Common myeloid progenitor, CD34-positive (primary cell): ENCODE results near the gene WDR4.
"Not testable (repeated sequence)": the region's sequence is repeated elsewhere in the genome, so short reads cannot be mapped to it uniquely, and the experiment has no call there.

ENCODE experiments used
- CTCF ChIA-PET: fragments of 350-600 bp; sonication (Branson Sonifier 250); formaldehyde crosslinking; loops from one replicate; lab custom pipeline; 2021; ENCODE audit warnings: antibody characterized with exemption; lab: Charles Lee
- POLR2A ChIA-PET: fragments of 350-600 bp; sonication (Branson Sonifier 250); formaldehyde crosslinking; loops from one replicate; lab custom pipeline; 2021; ENCODE audit warnings: antibody characterized with exemption; lab: Charles Lee
- DNase-seq, 3 donors: peaks; one replicate each; pipeline versions ENCODE4 v3.0.0 to v3.0.0-alpha.2; 2013
- H3K27ac ChIP-seq, 2 experiments: 1 replicate in 1 of 2; 2 replicates in 1 of 2; pipeline ENCODE4 v1.7.0; 2013; ENCODE audit warnings: inconsistent platforms in 2 of 2, low read length in 2 of 2, mild to moderate bottlenecking in 2 of 2, low read depth in 1 of 2, moderate library complexity in 1 of 2; ENCODE audit not compliant: severe bottlenecking in 2 of 2, insufficient read depth in 1 of 2, poor library complexity in 1 of 2
- H3K27me3 ChIP-seq, 5 experiments: replicated peaks in 2 of 5; 1 replicate in 3 of 5; 2 replicates in 2 of 5; pipeline versions ENCODE4 v1.6.1 to v1.7.0; 2013; ENCODE audit warnings: low read length in 4 of 5, mild to moderate bottlenecking in 2 of 5, moderate library complexity in 2 of 5, inconsistent platforms in 1 of 5; ENCODE audit not compliant: insufficient read depth in 5 of 5, control insufficient read depth in 4 of 5
- H3K36me3 ChIP-seq, 4 experiments: 1 replicate in 2 of 4; 2 replicates in 2 of 4; pipeline versions ENCODE4 v1.6.1 to v1.7.0; 2013; ENCODE audit warnings: low read length in 3 of 4, control low read depth in 1 of 4, mild to moderate bottlenecking in 1 of 4; ENCODE audit not compliant: control insufficient read depth in 4 of 4, insufficient read depth in 4 of 4
- H3K4me1 ChIP-seq, 4 experiments: 1 replicate in 3 of 4; 2 replicates in 1 of 4; pipeline versions ENCODE4 v1.6.1 to v1.7.1; 2013; ENCODE audit warnings: low read length in 3 of 4, mild to moderate bottlenecking in 3 of 4, control low read depth in 1 of 4, inconsistent platforms in 1 of 4, moderate library complexity in 1 of 4; ENCODE audit not compliant: control insufficient read depth in 4 of 4, insufficient read depth in 4 of 4; ENCODE audit errors: control extremely low read depth in 1 of 4
- H3K4me3 ChIP-seq, 7 experiments: 1 replicate in 4 of 7; 2 replicates in 3 of 7; pipeline versions ENCODE4 v1.5.1 to v1.7.0; 2013; ENCODE audit warnings: mild to moderate bottlenecking in 7 of 7, low read length in 6 of 7, moderate library complexity in 6 of 7, inconsistent platforms in 2 of 7, low read depth in 2 of 7, control low read depth in 1 of 7; ENCODE audit not compliant: insufficient read depth in 4 of 7, control insufficient read depth in 1 of 7; ENCODE audit errors: extremely low read depth in 1 of 7
- H3K9me3 ChIP-seq, 5 experiments: 1 replicate in 4 of 5; 2 replicates in 1 of 5; pipeline versions ENCODE4 v1.6.1 to v1.7.1; 2013; ENCODE audit warnings: low read length in 4 of 5, mild to moderate bottlenecking in 2 of 5, inconsistent platforms in 1 of 5, low read depth in 1 of 5, moderate library complexity in 1 of 5; ENCODE audit not compliant: control insufficient read depth in 4 of 5, insufficient read depth in 2 of 5; ENCODE audit errors: control extremely low read depth in 1 of 5
- WGBS: methylation state at CpG from one replicate; pipeline ENCODE4 v1.1.5; 2013; ENCODE audit not compliant: insufficient coverage; 5-methylcytosine and 5-hydroxymethylcytosine counted together

WDR4 gene

GRCh38 chr21:42818328-42818749 is 61.0 kb downstream of the WDR4 start:
- DNase-seq = peak; percentile 54 to 68 (median 56)
- POLR2A ChIA-PET = no interaction called here
- Histone ChIP-seq H3K27me3 (no peaks in the 10 kb centered on the region), H3K27ac (no peak overlapping the region), H3K9me3 (peaks cover 0 to 9% (median 0%) of the 10 kb centered on the region in 5 experiments), H3K4me1 (peaks cover 0 to 5% (median 3%) of the 10 kb centered on the region in 4 experiments), H3K36me3 (no peaks in the 10 kb centered on the region), H3K4me3 (no peak overlapping the region)
- CTCF ChIA-PET = interaction anchor here (0.8 to 5.2 kb wide), 14 partner anchors 9 to 253 kb away, joined by 3 to 36 read pairs (median 4); partner anchors contain the start of gene PDE9A
- WGBS = no CpG with 5 or more reads among the region's 2 CpGs

GRCh38 chr21:42815217-42815616 is 64.1 kb downstream of the WDR4 start:
- Histone ChIP-seq H3K4me1 (peaks cover 3 to 8% (median 5%) of the 10 kb centered on the region in 4 experiments), H3K4me3 (no peak overlapping the region), H3K27me3 (no peaks in the 10 kb centered on the region), H3K9me3 (peaks cover 0 to 9% (median 0%) of the 10 kb centered on the region in 5 experiments), H3K27ac (no peak overlapping the region), H3K36me3 (no peaks in the 10 kb centered on the region)
- ChIA-PET CTCF (interaction anchor here (0.8 kb wide), 1 partner anchor 9 kb away, joined by 4 read pairs; no protein-coding TSS in a partner anchor), POLR2A (no interaction called here)
- DNase-seq = no peak
- no CpG with 5 or more reads among the region's 1 CpG for WGBS

DNA sequence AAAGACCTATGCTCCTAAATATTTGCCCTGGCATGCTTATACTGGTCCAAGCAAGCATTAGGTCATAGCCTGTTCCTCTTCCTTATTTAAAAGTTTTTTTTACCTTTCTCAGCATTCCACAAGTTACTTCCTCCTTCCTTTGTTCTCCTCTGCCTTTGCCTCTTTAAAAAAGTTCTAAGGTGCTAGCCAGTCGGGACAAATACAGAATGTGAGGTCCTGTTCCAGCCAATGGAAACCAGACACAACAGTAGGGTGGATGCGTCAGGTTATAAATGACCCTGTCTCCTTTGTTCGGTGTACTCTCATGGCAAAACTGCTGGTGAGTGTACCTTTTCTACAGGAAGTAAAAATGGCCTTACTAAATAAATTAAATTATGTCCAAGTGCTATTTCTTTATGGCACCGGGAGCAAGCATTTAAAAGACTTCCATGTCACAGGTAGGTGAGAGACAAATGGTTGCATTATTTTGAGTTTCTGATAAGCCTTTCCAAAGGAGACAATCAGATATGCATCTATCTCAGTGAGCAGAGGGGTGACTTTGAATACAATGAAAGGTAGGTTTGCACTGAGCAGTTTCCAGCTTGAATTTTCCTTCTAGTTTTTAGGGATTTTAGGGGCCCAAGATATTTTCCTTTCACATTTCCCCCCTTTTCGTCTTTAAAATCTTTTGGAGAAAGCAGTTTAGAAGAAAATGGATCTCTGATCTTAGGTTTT is 66.7 kb downstream of the WDR4 start:
- 67% methylated on average over 4 of the region's 5 CpGs for WGBS
- H3K27ac ChIP-seq, H3K27me3 ChIP-seq, POLR2A ChIA-PET, DNase-seq, H3K36me3 ChIP-seq, H3K9me3 ChIP-seq, H3K4me3 ChIP-seq: not testable (repeated sequence)
- H3K4me1 ChIP-seq = peaks cover 2 to 18% (median 11%) of the 10 kb centered on the region in 4 experiments
- CTCF ChIA-PET = interaction anchor here (1.0 kb wide), 1 partner anchor 205 kb away, joined by 3 read pairs; no protein-coding TSS in a partner anchor

GRCh38 chr21:42811960-42812359 is 67.4 kb downstream of the WDR4 start:
- Histone ChIP-seq H3K9me3 (peaks cover 0 to 9% (median 0%) of the 10 kb centered on the region in 5 experiments), H3K27me3 (no peaks in the 10 kb centered on the region), H3K27ac (no peak overlapping the region), H3K4me3 (no peak overlapping the region), H3K36me3 (no peaks in the 10 kb centered on the region), H3K4me1 (peaks cover 0 to 15% (median 11%) of the 10 kb centered on the region in 4 experiments)
- CTCF ChIA-PET = no interaction called here
- WGBS = 77% methylated on average over 6 of the region's 6 CpGs
- POLR2A ChIA-PET = no interaction called here
- no peak for DNase-seq

DNA sequence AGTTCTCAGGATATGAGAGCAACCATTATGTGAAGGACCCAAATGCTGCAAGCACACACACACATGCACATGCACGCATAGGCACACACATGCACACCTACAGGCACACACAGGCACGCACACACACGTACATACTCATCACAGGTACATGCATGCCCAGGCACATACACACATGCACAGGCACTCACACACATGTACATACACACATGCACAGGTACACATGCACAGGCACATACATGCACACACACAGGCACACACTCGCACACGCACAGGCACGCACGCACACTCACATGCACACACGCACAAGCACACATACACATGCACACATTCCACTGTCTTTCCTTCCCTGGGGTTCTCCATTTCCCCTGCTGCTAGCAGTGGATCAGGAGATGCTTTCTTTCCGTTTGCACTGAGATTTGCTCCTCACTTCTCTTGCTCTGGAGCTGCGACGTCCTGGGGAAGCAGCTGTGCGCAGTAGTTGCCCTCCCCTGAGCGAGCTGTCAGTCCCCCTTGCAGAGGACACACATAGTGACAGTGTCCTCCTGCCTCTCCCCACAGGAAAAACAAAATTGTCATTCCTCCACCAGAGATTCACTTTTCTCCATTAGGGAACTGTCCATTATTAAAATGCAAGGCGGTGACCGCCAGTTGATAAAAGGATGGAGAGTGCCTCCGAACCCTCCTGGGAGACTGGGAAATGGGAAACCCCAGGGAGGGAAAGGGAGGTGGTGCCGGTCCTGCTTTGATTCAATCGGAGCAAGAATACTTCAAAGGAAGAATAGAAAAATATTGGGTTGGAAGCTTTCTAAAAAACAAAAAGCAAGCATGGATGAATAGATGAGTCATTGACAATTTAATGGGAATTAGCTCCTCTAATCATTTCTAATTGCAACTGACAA is 69.5 kb downstream of the WDR4 start:
- H3K9me3 ChIP-seq = peaks cover 0 to 4% (median 0%) of the 10 kb centered on the region in 5 experiments
- no peak for DNase-seq
- peaks cover 0 to 21% (median 14%) of the 10 kb centered on the region in 4 experiments for H3K4me1 ChIP-seq
- POLR2A ChIA-PET = interaction anchor here (0.6 kb wide), 1 partner anchor 57 kb away, joined by 5 read pairs; no protein-coding TSS in a partner anchor
- no peaks in the 10 kb centered on the region for H3K27me3 ChIP-seq
- H3K36me3 ChIP-seq = no peaks in the 10 kb centered on the region
- H3K27ac ChIP-seq = no peak overlapping the region
- CTCF ChIA-PET = interaction anchor here (1.6 kb wide), 1 partner anchor 13 kb away, joined by 4 read pairs; no protein-coding TSS in a partner anchor
- over 99% methylated on average over 13 of the region's 18 CpGs for WGBS
- no peak overlapping the region for H3K4me3 ChIP-seq

DNA sequence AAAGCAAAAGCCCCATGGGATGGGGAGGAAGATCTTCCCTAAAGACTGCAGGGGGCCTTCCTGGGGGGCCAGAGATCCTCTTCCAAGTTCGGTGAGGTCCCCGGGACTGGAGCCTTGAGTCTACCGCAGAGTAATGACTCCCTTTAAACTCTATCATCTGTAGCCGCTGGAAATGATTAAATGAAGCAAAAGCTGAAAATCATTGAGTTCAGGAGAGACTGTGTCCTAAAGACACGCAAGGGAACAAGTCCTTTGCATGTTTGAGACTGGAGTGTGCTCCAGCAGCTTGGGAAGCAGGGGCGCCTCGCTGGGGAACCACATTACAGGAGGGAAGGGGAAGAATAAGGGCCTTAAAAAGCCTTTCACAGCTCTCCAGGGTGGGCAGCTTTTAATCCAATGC is 70.2 kb downstream of the WDR4 start:
- 100% methylated on average over 6 of the region's 7 CpGs for WGBS
- no peaks in the 10 kb centered on the region for H3K27me3 ChIP-seq
- H3K4me3 ChIP-seq = no peak overlapping the region
- CTCF ChIA-PET = interaction anchor here (1.6 kb wide), 1 partner anchor 12 kb away, joined by 4 read pairs; no protein-coding TSS in a partner anchor
- POLR2A ChIA-PET = no interaction called here
- no peaks in the 10 kb centered on the region for H3K36me3 ChIP-seq
- no peaks in the 10 kb centered on the region for H3K9me3 ChIP-seq
- no peak overlapping the region for H3K27ac ChIP-seq
- H3K4me1 ChIP-seq = peaks cover 0 to 21% (median 14%) of the 10 kb centered on the region in 4 experiments
- no peak for DNase-seq
